Fibroblast of peridontal ligament (primary cell): ENCODE data around the gene SDC4.
"Not testable (repeated sequence)": the region's sequence is repeated elsewhere in the genome, so short reads cannot be mapped to it uniquely, and the experiment has no call there.

ENCODE experiments used
- DNase-seq: peaks from one replicate; pipeline ENCODE4 v3.0.0-alpha.2; 2010; ENCODE audit errors: extremely low read depth

Gene SDC4

GRCh38 chr20:45363611-45364492 lies 15.6 kb upstream of the SDC4 start:
- no peak for DNase-seq

DNA sequence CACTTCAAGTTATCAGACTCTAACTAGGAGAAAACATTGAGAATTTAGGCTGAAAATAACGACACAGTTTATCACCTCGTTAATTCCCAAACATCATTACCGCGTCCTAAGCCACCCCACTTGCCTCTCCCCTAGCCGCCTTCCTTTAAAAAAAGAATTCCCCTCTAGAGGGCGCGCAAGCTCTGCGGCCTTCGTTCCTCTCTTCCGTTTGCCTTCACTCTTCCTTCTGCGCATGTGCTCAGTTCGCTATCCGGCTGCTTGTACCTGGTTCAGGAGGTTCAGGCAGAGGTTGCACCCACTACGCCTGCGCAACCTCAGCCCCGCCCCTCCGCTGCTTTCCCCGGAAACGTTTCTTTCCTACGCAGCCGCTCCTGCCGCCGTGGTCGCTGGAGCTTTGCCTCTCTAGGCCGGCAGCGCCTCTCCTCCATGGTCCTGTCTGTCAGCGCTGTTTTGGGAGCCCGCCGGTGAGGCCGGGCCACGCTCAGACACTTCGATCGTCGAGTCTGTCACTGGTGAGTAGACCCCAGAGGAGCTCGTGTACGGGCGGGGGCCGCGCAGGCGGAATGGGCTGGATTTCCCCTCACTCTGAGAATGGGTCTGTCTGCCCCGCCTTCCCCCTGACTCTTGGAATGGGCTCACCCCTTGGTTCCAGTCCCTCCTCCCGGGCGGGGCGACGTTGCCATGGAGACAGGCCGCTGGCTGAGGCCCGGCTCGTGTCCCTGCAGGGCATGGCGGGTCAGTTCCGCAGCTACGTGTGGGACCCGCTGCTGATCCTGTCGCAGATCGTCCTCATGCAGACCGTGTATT lies 14.8 kb upstream of the SDC4 start, which contains the start of gene SYS1:
Gene SYS1 (plus strand): TSS at position 353 of the 807 bp plus-strand sequence. CDS start 376 bp downstream, at position 729.
- peak; percentile 99 for DNase-seq

- no peak for DNase-seq
Observed at GRCh38 chr20:45361793-45362192, 13.6 kb upstream of the SDC4 start.

DNA sequence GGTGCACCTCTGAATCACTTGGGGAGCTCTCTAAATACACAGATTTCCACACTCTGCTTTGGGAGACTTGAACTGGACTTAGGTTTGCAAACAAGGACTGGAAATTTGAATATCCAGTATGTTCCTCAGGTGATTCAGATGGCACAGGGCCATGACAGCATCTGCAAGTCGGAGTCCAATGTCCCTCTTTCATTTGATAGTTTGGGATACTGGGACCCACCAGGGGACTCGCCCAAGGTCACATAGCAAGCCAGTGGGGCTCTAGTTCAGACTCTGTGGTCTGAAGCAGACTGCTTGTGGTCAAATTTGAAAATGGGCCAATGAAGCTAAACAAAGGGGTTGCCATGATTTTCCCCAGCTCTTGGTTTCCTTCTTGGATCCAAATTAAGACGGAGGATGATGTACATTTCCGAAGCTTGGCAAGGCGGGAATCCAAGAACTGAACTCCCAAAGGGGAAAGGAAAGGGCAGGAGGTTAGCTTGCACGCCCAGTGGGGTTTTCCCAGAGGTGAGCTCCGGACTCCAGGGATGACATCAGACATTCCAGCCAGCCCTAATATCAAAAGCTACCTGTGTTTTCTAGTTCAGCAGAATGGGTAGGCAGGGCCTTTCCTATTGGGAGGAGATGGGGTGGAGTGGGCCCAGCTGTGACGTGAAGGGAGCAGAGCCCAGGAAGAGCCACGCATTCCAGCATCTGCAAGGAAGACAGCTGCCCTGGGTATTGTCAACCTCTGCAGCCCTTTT lies 11.4 kb upstream of the SDC4 start:
- peak; percentile 88 for DNase-seq

- DNase-seq, result peak; percentile 62
Observed at GRCh38 chr20:45359069-45359405, 10.8 kb upstream of the SDC4 start.

GRCh38 chr20:45358282-45359068 lies 10.3 kb upstream of the SDC4 start:
- peak; percentile 65 for DNase-seq

- peak; percentile 82 for DNase-seq
Observed at GRCh38 chr20:45355209-45356084, 7.2 kb upstream of the SDC4 start.

DNA sequence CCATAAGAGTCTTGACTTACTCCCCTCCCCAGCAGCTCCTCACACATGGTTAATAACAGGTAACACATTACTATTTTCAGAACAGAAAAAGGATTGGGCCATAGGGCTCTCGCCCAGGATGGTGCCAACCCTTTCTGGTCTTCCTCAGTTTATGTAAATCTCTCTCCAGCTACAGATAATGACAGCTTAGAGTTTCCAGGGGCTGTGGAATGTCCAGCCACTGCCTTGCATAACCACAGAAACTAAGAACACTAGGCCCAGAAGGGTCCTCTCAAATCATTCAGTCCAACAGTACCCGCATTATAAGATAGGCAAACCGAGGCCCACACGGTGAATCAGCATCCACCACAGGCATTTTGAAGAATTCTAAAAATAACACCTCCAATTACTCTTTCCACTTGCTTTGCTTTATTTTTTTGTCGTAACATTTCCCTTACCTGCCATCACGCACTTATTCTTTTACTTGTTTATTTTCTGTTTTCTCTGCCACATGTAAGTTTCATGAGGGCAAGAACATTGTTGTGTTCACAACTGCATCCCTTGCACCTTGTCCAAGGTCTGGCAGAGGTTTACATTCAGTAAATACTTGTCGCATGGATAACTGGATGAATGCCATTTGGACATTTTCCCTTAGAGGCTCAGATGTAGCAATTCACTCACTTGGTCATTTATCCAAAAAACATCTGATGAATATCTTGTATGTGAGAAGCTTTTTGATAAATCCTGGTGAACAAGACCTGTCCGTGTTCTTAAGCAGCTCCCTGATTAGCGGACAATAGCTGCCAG lies 6.4 kb upstream of the SDC4 start:
- DNase-seq, result no peak

DNA sequence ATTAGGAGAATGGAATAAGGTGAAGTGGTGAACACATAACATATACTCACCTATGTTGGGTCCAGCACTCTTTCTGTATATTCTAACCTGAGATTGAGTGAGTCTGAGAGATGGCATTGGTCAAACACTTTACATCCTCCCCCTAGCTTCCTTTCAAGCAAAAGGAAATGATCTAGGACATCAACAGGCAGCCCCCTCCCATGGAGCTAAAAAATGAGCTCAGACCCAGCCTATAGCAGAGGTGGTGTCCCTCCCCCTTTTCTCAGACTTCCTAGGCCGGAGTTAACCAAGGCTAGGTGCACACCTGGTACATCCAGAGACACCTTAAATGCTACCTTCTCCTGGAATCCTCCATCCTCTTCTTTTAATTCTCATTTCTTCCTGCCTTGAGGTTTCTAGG lies 5.5 kb upstream of the SDC4 start:
- no peak for DNase-seq

- DNase-seq, result no peak
Observed at GRCh38 chr20:45352729-45353128, 4.5 kb upstream of the SDC4 start.

DNA sequence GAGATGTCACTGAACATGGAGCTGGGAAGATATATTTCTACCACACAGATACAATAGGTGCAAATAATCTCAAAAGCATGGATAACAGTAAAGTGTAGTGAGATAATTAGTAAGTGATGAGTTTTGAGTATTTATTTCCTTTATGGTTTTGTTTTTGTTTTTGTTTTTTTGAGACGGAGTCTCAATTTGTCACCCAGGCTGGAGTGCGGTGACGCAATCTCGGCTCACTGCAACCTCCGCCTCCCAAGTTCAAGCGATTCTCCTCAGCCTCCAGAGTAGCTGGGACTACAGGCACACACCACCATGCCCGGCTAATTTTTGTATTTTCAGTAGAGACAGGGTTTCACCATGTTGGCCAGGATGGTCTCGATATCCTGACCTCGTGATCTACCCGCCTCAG lies 2.6 kb upstream of the SDC4 start:
- DNase-seq, result not testable (repeated sequence)

- DNase-seq, result peak; percentile 54
Observed at GRCh38 chr20:45350217-45350616, 2.0 kb upstream of the SDC4 start.

DNA sequence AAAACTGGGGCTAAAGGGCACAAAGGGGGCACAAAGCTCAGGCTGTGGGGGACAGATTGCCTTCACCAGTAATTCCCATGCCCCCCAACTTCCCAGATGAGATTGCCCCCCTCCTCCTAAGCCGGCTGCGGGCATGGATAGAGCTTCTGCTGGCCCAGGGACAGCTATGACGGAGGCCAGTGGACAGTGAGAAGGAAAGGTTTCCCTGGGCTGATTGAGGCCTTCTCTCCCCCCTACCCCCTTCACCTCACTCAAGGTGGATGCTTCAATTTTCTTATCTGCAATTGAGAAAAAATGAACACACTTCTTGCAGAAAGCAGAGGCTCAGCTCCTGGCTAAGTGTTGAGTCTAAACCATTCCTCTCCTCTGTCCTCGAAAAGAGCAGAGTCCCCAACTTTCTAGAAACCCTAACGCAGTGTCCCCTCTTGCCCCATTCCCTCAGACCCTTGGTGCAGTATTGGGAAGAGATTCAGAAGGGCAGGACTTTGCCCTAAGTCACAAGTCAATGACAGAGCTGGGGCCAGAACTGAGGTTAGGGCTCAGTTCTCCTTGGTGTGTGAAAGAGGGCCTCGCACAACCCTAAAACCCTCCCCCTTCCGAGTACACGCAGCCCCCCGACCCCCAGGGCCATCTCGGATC lies 808 bp downstream of the SDC4 start:
- no peak for DNase-seq

DNA sequence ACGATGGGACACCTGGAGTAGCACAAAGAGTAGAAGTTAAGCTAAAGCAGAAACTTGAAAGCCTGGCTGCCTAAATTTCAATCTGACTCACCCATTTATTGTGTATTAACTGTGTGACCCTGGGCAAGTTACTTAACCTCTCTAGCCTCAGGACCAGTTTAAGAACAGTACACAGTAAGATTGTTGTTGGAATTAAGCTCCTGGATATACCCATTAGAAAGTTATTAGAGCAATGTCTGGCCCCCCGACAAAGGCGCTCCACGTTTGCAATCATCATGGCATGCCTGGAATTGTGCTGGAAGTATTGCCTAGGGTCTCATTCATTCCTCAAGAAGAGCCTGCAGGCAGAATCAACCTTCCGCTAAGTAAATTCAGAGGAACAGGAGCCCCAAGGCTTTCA lies 1.4 kb downstream of the SDC4 start:
- DNase-seq, result no peak

GRCh38 chr20:45346291-45346718 lies 1.9 kb downstream of the SDC4 start:
- DNase-seq, result no peak

DNA sequence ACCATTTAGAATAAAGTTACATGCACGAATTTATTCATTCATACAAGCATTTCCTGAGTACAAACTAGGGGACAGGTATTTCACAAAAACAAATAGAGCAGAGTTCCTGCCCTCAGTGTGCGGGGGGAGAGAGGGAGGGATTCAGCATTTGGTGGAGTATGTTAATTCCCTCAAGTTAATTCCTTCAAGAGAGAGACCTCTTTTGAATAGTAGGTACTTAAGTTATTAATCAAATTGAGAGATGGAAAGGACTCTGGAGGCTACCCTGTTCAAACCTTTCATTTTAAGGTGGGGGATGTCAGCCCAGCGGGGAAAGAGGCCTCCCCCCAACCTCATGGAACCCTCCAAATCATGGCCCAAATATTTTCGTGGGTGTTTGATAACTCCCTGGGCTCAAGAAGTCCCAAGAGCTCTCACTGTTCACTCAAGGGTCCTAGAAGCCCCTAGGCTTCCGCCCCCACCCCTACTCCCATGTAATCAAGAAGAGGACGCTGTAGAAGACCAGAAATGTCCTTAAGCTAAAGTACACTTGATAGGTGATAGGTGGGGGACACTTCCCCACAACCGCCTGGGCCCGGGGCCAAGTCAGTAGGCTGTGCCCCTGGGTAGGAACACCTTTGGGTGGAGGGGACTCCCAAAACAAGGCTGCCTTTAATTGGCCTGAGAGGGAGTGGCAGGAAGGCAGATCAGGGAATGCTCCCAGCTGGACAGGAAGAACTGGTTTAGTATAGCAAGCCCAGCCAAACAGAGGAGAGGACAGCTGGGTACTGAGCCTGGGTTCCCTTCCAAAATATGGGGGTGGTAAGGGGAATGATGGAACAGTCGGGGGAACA lies 2.9 kb downstream of the SDC4 start:
- no peak for DNase-seq

GRCh38 chr20:45344168-45344860 lies 3.9 kb downstream of the SDC4 start:
- peak; percentile 89 for DNase-seq
